Karpas-422 (cell line): ENCODE measurements around the gene DPYSL3. TPM values are rescaled to one million over a fixed set of nuclear protein-coding genes. Genes with fewer than 3 reads are reported as not detected.
A peak's percentile ranks its signal among the peaks of the same experiment; 100 is the strongest.
"Not testable (repeated sequence)": the region's sequence is repeated elsewhere in the genome, so short reads cannot be mapped to it uniquely, and the experiment has no call there.

Experiments
- DNase-seq: peaks from one replicate; pipeline ENCODE4 v3.0.0-alpha.2; 2015
- H2AFZ ChIP-seq: fragments of 200-600 bp; sonication (generic); 2 replicates; pipeline ENCODE4 v1.6.1; 2014; ENCODE audit warnings: antibody characterized with exemption, low read length, mixed read lengths
- H3K27ac ChIP-seq: fragments of 200-600 bp; sonication (generic); 2 replicates; pipeline ENCODE4 v1.5.1; 2014; ENCODE audit warnings: mild to moderate bottlenecking, low read length, moderate library complexity
- H3K27me3 ChIP-seq: fragments of 200-600 bp; sonication (generic); 2 replicates; pipeline ENCODE4 v1.6.1; 2014; ENCODE audit warnings: low read length, mixed read lengths
- H3K36me3 ChIP-seq: fragments of 200-600 bp; sonication (generic); 2 replicates; pipeline ENCODE4 v1.6.1; 2014; ENCODE audit warnings: low read length, mixed read lengths; ENCODE audit not compliant: insufficient read depth
- H3K4me1 ChIP-seq: fragments of 200-600 bp; sonication (generic); 2 replicates; pipeline ENCODE4 v1.6.1; 2014; ENCODE audit warnings: mild to moderate bottlenecking, low read length, mixed read lengths
- H3K4me2 ChIP-seq: fragments of 200-600 bp; sonication (generic); 2 replicates; pipeline ENCODE4 v1.6.1; 2014; ENCODE audit warnings: low read length, low read depth, mild to moderate bottlenecking; ENCODE audit not compliant: poor library complexity, severe bottlenecking
- H3K4me3 ChIP-seq: fragments of 200-600 bp; sonication (generic); 2 replicates; pipeline ENCODE4 v1.5.1; 2014; ENCODE audit warnings: mild to moderate bottlenecking, antibody characterized with exemption, low read length, mixed read lengths
- H3K79me2 ChIP-seq: fragments of 200-600 bp; sonication (generic); 2 replicates; pipeline ENCODE4 v1.6.1; 2014; ENCODE audit warnings: mild to moderate bottlenecking, low read length, mixed read lengths
- H3K9ac ChIP-seq: fragments of 200-600 bp; sonication (generic); 2 replicates; pipeline ENCODE4 v1.6.0; 2014; ENCODE audit warnings: low read length
- H3K9me2 ChIP-seq: fragments of 200-600 bp; sonication (generic), shearing (Covaris generic); replicated peaks from 2 replicates; pipeline ENCODE4 v1.6.0; 2014; ENCODE audit warnings: mild to moderate bottlenecking, low read length, moderate library complexity; ENCODE audit not compliant: insufficient read depth
- H3K9me3 ChIP-seq: fragments of 300-700, 200-600 bp; sonication (generic); 2 replicates; pipeline ENCODE4 v1.6.1; 2014; ENCODE audit warnings: low read length, mixed read lengths
- H4K20me1 ChIP-seq: fragments of 200-600 bp; sonication (generic); 2 replicates; pipeline ENCODE4 v1.6.1; 2014; ENCODE audit warnings: mild to moderate bottlenecking, antibody characterized with exemption, low read length, low read depth; ENCODE audit not compliant: insufficient read depth
- total RNA-seq: library from RNA; depleted of rRNA; stranded (reverse); fragments of >200 nt; shearing (Covaris generic); gene quantifications from 2 replicates; pipeline ENCODE4 v1.2.3, GENCODE V29; 2014; ENCODE audit warnings: low replicate concordance; rRNA removed

DPYSL3 gene
- total RNA-seq, result not detected in 2 replicates

DNA sequence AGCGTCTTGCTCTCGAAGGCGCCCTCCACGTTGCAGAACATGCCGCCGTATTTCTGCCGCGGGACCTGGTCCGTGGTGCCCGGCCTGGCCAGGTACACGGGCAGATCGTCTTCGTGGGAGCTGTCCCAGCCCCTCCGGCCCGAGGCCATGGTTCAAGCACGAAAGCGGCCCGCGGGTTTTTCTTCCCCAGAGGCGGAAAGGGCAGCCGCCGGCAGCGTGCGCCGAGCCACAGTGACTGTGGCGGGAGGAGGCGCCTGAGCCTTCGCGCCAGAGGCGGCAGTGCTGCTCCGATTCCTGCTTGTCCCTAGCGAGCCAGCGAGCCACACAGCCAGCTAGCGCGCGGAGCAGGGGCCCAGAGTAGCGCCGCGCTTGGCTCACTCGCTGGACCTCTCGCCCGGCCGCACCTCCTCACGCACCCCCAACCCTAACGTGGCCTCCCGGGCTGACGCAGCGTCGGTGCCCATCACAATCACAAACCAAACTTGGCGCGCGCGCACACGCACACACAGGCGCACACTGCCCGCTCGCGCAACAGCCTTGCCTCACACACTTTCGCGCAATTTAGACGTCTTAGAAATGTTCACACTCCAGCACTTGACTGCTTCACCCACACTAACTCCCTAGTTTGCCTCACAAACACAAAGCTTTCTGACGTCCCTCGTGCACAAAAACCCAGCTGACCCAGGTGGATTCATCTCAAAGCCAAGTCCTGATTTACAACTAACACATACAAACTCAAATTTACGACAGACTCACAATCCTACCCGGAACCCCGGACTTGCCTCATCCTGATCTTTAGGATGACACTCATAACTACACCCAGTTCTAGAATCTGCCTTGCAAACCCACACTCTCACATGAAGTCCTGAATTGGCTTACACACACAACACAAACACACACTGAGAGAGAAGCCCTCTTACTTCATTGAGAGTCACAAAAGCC lies at the start of gene DPYSL3:
DPYSL3 (minus strand) TSS at position 359 of the 942 bp plus-strand sequence; CDS start at position 149, 210 bp downstream.
- Histone ChIP-seq H3K4me2 (no peak within 1 kb of the TSS), H3K79me2 (no peaks in the 10 kb centered on the region), H3K27me3 (no peaks in the 10 kb centered on the region), H3K9me3 (no peaks in the 10 kb centered on the region), H2AFZ (no peak within 1 kb of the TSS), H3K9me2 (no peaks in the 10 kb centered on the region), H3K27ac (no peak within 1 kb of the TSS), H3K36me3 (no peaks in the 10 kb centered on the region), H4K20me1 (no peaks in the 10 kb centered on the region), H3K9ac (no peak within 1 kb of the TSS), H3K4me1 (no peaks in the 10 kb centered on the region), H3K4me3 (no peak within 1 kb of the TSS)
- no peak for DNase-seq

DNA sequence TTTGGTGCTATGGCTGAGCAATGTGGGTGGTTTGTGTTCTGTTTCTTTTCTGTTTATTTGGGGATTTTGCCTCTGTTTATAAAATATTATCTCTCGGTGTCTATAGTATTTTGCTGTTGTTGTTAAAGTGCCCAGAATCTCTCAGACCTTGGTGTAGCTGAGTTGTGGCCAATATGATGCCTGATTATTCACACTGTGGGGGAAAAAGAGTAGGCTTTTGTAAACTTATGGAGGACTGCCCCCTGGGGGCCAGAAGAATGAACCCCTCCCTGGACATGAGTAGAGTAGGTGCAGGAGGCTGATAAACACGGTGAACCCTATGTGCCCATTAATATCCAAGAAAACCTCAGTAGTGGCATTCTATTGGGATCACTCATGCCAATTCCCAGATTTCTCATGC lies 49.0 kb upstream of the DPYSL3 start:
- peak; percentile 81 for DNase-seq
- H4K20me1 ChIP-seq, result no peaks in the 10 kb centered on the region
- H3K9me3 ChIP-seq, result no peaks in the 10 kb centered on the region
- H3K79me2 ChIP-seq, result no peaks in the 10 kb centered on the region
- H2AFZ ChIP-seq, result no peak overlapping the region
- H3K4me3 ChIP-seq, result no peak overlapping the region
- H3K9ac ChIP-seq, result no peak overlapping the region
- H3K4me2 ChIP-seq, result no peak overlapping the region
- no peaks in the 10 kb centered on the region for H3K36me3 ChIP-seq
- H3K27me3 ChIP-seq, result no peaks in the 10 kb centered on the region
- no peaks in the 10 kb centered on the region for H3K9me2 ChIP-seq
- H3K4me1 ChIP-seq, result no peaks in the 10 kb centered on the region
- no peak overlapping the region for H3K27ac ChIP-seq

- no peaks in the 10 kb centered on the region for H3K79me2 ChIP-seq
- no peaks in the 10 kb centered on the region for H3K27me3 ChIP-seq
- H3K27ac ChIP-seq, result no peak overlapping the region
- no peak for DNase-seq
- H3K9me3 ChIP-seq, result no peaks in the 10 kb centered on the region
- H3K4me3 ChIP-seq, result no peak overlapping the region
- H3K9me2 ChIP-seq, result no peaks in the 10 kb centered on the region
- H3K36me3 ChIP-seq, result no peaks in the 10 kb centered on the region
- H2AFZ ChIP-seq, result no peak overlapping the region
- no peaks in the 10 kb centered on the region for H4K20me1 ChIP-seq
- H3K9ac ChIP-seq, result no peak overlapping the region
- no peak overlapping the region for H3K4me2 ChIP-seq
- no peaks in the 10 kb centered on the region for H3K4me1 ChIP-seq
Measured at GRCh38 chr5:147557876-147558745, 48.2 kb upstream of the DPYSL3 start.

- DNase-seq, result no peak
- H3K4me3 ChIP-seq, result no peak overlapping the region
- no peaks in the 10 kb centered on the region for H3K4me1 ChIP-seq
- no peaks in the 10 kb centered on the region for H4K20me1 ChIP-seq
- H3K79me2 ChIP-seq, result no peaks in the 10 kb centered on the region
- no peaks in the 10 kb centered on the region for H3K9me2 ChIP-seq
- no peak overlapping the region for H2AFZ ChIP-seq
- H3K27me3 ChIP-seq, result no peaks in the 10 kb centered on the region
- H3K9me3 ChIP-seq, result no peaks in the 10 kb centered on the region
- H3K4me2 ChIP-seq, result no peak overlapping the region
- H3K9ac ChIP-seq, result no peak overlapping the region
- H3K36me3 ChIP-seq, result no peaks in the 10 kb centered on the region
- no peak overlapping the region for H3K27ac ChIP-seq
Measured at GRCh38 chr5:147555176-147555575, 45.3 kb upstream of the DPYSL3 start.

GRCh38 chr5:147554261-147554817 lies 44.5 kb upstream of the DPYSL3 start:
- no peaks in the 10 kb centered on the region for H3K9me2 ChIP-seq
- no peaks in the 10 kb centered on the region for H3K4me1 ChIP-seq
- no peaks in the 10 kb centered on the region for H4K20me1 ChIP-seq
- H3K9ac ChIP-seq, result no peak overlapping the region
- H3K79me2 ChIP-seq, result no peaks in the 10 kb centered on the region
- no peak overlapping the region for H3K4me3 ChIP-seq
- H3K27ac ChIP-seq, result no peak overlapping the region
- no peaks in the 10 kb centered on the region for H3K36me3 ChIP-seq
- H3K9me3 ChIP-seq, result no peaks in the 10 kb centered on the region
- H2AFZ ChIP-seq, result no peak overlapping the region
- H3K27me3 ChIP-seq, result no peaks in the 10 kb centered on the region
- no peak for DNase-seq
- H3K4me2 ChIP-seq, result no peak overlapping the region

- H3K27ac ChIP-seq, H3K4me1 ChIP-seq, H3K27me3 ChIP-seq, H3K36me3 ChIP-seq, H3K4me3 ChIP-seq, H3K9me3 ChIP-seq, H2AFZ ChIP-seq, H4K20me1 ChIP-seq, H3K9ac ChIP-seq, DNase-seq, H3K9me2 ChIP-seq, H3K4me2 ChIP-seq, H3K79me2 ChIP-seq: not testable (repeated sequence)
Measured at GRCh38 chr5:147553817-147554216, 43.9 kb upstream of the DPYSL3 start.

DNA sequence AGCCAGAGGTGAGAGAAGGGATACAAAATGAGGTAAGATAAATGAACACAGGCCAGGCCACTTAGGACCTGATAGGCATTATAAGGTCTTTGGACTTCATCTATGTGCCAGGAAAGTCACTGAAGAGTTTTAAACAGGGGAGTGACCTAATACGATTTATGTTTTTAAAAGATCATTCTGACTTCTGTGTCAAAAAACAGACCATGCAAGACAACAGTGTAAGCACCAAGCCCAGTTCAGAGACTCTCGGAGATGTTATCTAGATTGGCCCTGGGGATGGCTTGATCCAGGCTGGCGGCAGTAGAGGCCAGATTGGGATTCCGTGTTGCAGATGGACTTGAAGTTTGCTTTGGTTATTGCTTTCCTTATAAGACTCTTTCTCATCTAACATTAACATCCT lies 43.0 kb upstream of the DPYSL3 start:
- no peaks in the 10 kb centered on the region for H3K36me3 ChIP-seq
- H3K4me2 ChIP-seq, result no peak overlapping the region
- no peak for DNase-seq
- H3K27ac ChIP-seq, result no peak overlapping the region
- H3K27me3 ChIP-seq, result no peaks in the 10 kb centered on the region
- no peaks in the 10 kb centered on the region for H3K9me2 ChIP-seq
- H3K79me2 ChIP-seq, result no peaks in the 10 kb centered on the region
- no peaks in the 10 kb centered on the region for H3K4me1 ChIP-seq
- no peak overlapping the region for H3K9ac ChIP-seq
- H2AFZ ChIP-seq, result no peak overlapping the region
- no peak overlapping the region for H3K4me3 ChIP-seq
- H4K20me1 ChIP-seq, result no peaks in the 10 kb centered on the region
- H3K9me3 ChIP-seq, result no peaks in the 10 kb centered on the region

DNA sequence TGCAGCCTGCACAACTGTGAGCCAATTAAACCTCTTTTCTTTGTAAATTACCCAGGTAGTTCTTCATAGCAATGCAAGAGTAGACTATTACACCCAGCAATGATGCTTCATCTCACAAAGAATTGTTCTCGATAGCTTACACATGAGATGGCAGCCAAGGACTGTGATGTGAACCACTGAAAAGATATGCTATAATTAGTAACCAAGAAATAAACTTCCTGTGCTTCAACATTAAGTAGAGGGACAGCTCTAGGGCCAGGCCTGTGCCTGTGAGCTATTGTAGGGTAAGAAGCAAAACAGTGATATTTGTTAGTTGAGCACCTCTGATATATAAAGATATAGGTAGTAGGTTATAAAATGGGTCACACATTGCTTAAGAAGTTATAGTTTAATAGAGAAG lies 41.8 kb upstream of the DPYSL3 start:
- Histone ChIP-seq H3K4me2 (no peak overlapping the region), H3K4me1 (no peaks in the 10 kb centered on the region), H3K9me3 (no peaks in the 10 kb centered on the region), H2AFZ (no peak overlapping the region), H3K27me3 (no peaks in the 10 kb centered on the region), H3K9me2 (no peaks in the 10 kb centered on the region), H3K9ac (no peak overlapping the region), H3K27ac (no peak overlapping the region), H3K36me3 (no peaks in the 10 kb centered on the region), H4K20me1 (no peaks in the 10 kb centered on the region), H3K4me3 (no peak overlapping the region), H3K79me2 (no peaks in the 10 kb centered on the region)
- DNase-seq, result no peak
